Mesodermal cell (in vitro differentiated cells): ENCODE results near the gene TMEM54.

Experiments used
- H3K27ac ChIP-seq: 2 replicates; pipeline ENCODE4 v1.7.0; 2013; ENCODE audit warnings: mild to moderate bottlenecking, low read depth, low read length, moderate library complexity; ENCODE audit not compliant: severe bottlenecking
- H3K36me3 ChIP-seq: 2 replicates; pipeline ENCODE4 v1.7.1; 2013; ENCODE audit warnings: mild to moderate bottlenecking, low read length, moderate library complexity; ENCODE audit not compliant: control insufficient read depth, insufficient read depth
- H3K4me1 ChIP-seq: one replicate; pipeline ENCODE4 v1.7.1; 2013; ENCODE audit warnings: mild to moderate bottlenecking, low read length; ENCODE audit not compliant: insufficient read depth, control insufficient read depth, poor library complexity, severe bottlenecking
- H3K4me3 ChIP-seq: 2 replicates; pipeline ENCODE4 v1.7.0; 2013; ENCODE audit warnings: low read length, control low read depth, mild to moderate bottlenecking; ENCODE audit not compliant: insufficient read depth, poor library complexity, severe bottlenecking; ENCODE audit errors: extremely low read depth
- H3K9me3 ChIP-seq: 2 replicates; pipeline ENCODE4 v1.7.1; 2013; ENCODE audit warnings: mild to moderate bottlenecking, low read length, moderate library complexity; ENCODE audit not compliant: control insufficient read depth
- WGBS, 2 experiments: methylation state at CpG; one replicate each; pipeline ENCODE4 v1.1.5; 2013; ENCODE audit warnings: missing lambda C conversion rate in 2 of 2; ENCODE audit not compliant: insufficient coverage in 2 of 2; 5-methylcytosine and 5-hydroxymethylcytosine counted together

Gene TMEM54

GRCh38 chr1:32894681-32895080 is 6.5 kb downstream of the TMEM54 start:
- Histone ChIP-seq H3K4me3 (no peak overlapping the region), H3K9me3 (no peaks in the 10 kb centered on the region), H3K4me1 (peaks cover 7% of the 10 kb centered on the region), H3K36me3 (no peaks in the 10 kb centered on the region), H3K27ac (no peak overlapping the region)
- WGBS, 2 experiments = 77 to 84% methylated on average over 3 to 5 of the region's 6 CpGs

- Histone ChIP-seq H3K36me3 (no peaks in the 10 kb centered on the region), H3K9me3 (no peaks in the 10 kb centered on the region), H3K4me1 (peaks cover 7% of the 10 kb centered on the region), H3K4me3 (peak overlapping the region; percentile 47), H3K27ac (no peak overlapping the region)
- WGBS, 2 experiments = 52 to 80% methylated on average over 2 to 4 of the region's 8 CpGs
Measured at GRCh38 chr1:32894019-32894600, 7.1 kb downstream of the TMEM54 start.

DNA sequence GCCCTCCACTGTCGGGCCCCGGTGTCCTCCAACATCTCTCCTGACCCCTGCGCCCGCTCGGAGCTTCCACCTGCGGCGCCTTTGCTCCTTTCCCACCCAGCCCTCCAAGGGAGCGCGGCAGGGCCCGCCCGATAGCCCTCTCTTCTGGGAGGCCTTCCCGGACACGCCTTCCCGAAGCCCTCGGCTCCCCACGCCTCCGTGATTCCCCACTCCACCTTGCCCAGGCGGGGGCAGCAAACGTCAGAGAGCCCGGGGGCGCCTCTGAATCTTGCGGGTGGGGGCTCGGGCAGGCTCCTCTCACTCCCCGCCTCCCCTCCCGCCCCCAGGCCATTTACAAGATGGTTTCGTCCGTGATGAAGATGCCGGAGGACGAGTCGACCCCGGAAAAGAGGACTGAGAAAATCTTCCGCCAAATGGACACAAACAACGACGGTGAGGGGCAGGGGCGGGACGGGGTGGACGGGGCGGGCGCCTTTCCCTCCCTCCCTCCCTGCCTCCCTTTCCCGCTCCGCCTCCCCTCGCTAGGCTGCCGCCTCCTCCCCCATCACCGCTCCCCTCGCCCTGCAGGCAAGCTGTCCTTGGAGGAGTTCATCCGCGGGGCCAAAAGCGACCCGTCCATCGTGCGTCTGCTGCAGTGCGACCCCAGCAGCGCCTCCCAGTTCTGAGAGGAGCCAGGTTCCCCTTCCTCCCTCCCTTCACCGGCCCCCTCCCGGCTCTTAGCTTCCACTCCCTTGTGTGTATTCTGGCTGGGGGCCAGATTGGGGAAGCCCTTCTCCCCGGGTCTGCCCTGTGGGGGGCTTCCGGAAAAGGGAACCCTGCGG is 7.8 kb downstream of the TMEM54 start:
- peak overlapping the region; percentile 5 for H3K27ac ChIP-seq
- peaks cover 7% of the 10 kb centered on the region for H3K4me1 ChIP-seq
- no peaks in the 10 kb centered on the region for H3K36me3 ChIP-seq
- H3K4me3 ChIP-seq = peak overlapping the region; percentile 47
- 3 to 4% methylated on average over 21 to 43 of the region's 58 CpGs for WGBS, 2 experiments
- no peaks in the 10 kb centered on the region for H3K9me3 ChIP-seq

DNA sequence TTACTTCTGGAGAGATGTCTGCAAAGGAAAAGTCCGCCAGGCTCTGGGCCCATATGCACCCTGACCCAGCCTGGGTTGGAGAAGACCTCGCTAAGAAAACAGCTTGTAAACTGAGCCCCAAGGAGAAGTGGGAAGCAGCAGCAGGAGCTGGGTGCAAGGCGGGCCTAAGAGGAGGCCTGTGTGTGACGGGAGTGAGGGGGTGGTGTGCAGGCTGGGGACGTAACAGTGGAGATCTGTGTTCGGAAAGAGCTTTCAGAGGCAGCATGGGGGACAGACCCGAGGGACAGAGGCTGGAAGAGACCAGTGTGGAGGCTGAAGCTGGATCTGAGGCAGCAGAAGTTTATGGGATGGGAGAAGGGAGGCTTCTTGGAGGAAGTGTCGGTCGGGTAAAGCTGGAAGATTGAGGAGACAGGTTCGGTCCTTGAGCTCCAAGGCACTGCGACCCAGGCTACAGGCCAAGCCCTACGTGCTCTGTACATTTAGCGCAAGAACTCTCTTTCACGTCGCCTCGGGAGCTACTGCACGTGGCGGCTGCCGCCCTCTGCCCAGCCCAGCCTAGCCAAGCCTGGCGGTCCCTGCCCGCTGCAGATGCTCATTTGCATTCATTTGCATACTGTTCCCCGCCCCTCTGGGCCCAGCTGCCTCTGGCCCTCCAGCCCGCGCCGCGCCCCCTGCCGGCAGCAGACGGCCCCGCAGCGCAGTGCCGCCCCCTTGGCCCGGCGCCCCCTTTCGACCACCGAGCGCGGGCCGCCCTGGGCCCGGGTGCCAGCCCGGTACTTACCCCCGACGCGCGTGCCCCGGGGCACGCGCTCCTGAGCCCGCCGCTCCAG is 8.6 kb downstream of the TMEM54 start:
- Histone ChIP-seq H3K4me3 (peak overlapping the region; percentile 47), H3K9me3 (no peaks in the 10 kb centered on the region), H3K36me3 (no peaks in the 10 kb centered on the region), H3K4me1 (peaks cover 7% of the 10 kb centered on the region), H3K27ac (no peak overlapping the region)
- WGBS, 2 experiments = 34 to 35% methylated on average over 42 to 43 of the region's 49 CpGs

DNA sequence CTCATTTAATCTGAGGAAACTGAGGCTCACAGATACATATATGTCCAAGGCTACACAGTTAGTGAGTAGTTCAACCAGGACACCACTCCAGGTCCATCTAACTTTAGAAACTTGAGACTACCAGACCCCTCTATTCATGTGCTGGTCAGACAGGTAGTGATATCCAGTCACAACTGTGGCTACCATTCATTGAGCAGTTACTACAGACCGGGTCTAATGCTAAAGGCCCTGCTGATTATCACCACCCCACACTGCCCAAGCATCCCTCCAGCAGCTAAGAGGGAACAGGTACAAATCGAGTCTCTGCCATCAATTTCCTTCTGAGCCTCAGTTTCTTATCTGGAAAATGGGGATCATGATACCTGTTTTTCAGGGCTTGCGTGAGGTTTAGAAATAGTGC is 9.6 kb downstream of the TMEM54 start:
- Histone ChIP-seq H3K27ac (no peak overlapping the region), H3K4me1 (peaks cover 7% of the 10 kb centered on the region), H3K4me3 (no peak overlapping the region), H3K9me3 (no peaks in the 10 kb centered on the region), H3K36me3 (no peaks in the 10 kb centered on the region)
- 94 to 100% methylated on average over 1 to 2 of the region's 3 CpGs for WGBS, 2 experiments

DNA sequence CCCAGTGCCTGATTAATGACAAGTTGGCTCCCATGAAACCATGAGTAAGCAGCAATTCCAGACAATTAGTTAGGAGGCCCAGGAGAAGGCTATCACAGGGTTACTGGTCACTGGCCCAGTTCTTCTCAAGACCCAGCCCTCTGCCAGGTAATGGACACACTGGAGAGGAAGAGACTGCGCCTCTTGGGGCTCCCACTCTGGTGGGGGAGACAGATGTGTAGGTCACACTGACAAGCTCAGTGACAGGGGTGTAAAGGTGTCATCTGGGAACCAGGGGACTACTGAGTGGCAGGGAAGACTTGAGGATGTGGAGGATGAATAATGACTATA is 10.0 kb downstream of the TMEM54 start:
- H3K27ac ChIP-seq = no peak overlapping the region
- H3K4me1 ChIP-seq = peaks cover 7% of the 10 kb centered on the region
- no peaks in the 10 kb centered on the region for H3K9me3 ChIP-seq
- WGBS, 2 experiments = 88 to 100% methylated on average over 1 of the region's 1 CpG
- no peak overlapping the region for H3K4me3 ChIP-seq
- H3K36me3 ChIP-seq = no peaks in the 10 kb centered on the region

GRCh38 chr1:32890516-32891240 is 10.5 kb downstream of the TMEM54 start:
- Histone ChIP-seq H3K9me3 (no peaks in the 10 kb centered on the region), H3K4me1 (peaks cover 7% of the 10 kb centered on the region), H3K27ac (no peak overlapping the region), H3K4me3 (no peak overlapping the region), H3K36me3 (no peaks in the 10 kb centered on the region)
- WGBS, 2 experiments = 85 to 93% methylated on average over 6 to 7 of the region's 7 CpGs

GRCh38 chr1:32889731-32890278 is 11.4 kb downstream of the TMEM54 start:
- Histone ChIP-seq H3K36me3 (no peaks in the 10 kb centered on the region), H3K27ac (no peak overlapping the region), H3K4me3 (no peak overlapping the region), H3K9me3 (no peaks in the 10 kb centered on the region), H3K4me1 (peaks cover 7% of the 10 kb centered on the region)
- whole genome bisulfite sequencing, 2 experiments = 85 to 95% methylated on average over 2 to 3 of the region's 3 CpGs

DNA sequence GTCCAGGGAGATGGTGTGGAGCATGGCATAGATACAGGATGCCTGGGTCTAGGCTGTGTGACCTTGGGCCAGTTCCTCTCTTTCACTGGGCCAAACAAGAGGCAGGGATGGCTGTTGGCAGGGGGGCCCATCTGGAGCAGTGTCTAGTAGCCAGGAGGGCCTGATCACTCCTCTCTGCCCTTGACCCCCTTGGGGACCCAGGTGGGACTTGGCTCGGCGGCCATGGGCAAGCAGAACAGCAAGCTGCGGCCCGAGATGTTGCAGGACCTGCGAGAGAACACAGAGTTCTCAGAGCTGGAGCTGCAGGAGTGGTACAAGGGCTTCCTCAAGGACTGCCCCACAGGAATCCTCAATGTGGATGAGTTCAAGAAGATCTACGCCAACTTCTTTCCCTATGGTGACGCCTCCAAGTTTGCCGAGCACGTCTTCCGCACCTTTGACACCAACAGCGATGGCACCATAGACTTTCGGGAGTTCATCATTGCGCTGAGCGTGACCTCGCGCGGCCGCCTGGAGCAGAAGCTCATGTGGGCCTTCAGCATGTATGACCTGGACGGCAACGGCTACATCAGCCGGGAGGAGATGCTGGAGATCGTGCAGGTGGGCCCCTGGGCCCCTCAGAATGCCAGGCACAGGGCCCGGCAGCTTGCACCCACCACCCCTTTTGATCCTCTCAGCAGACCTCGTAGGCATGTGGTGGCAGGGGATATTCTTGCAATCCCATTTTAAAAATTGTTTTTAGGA is 12.3 kb downstream of the TMEM54 start:
- no peak overlapping the region for H3K27ac ChIP-seq
- no peak overlapping the region for H3K4me3 ChIP-seq
- H3K36me3 ChIP-seq = no peaks in the 10 kb centered on the region
- H3K4me1 ChIP-seq = peaks cover 4% of the 10 kb centered on the region
- no peaks in the 10 kb centered on the region for H3K9me3 ChIP-seq
- 92 to 95% methylated on average over 21 to 23 of the region's 24 CpGs for WGBS, 2 experiments

DNA sequence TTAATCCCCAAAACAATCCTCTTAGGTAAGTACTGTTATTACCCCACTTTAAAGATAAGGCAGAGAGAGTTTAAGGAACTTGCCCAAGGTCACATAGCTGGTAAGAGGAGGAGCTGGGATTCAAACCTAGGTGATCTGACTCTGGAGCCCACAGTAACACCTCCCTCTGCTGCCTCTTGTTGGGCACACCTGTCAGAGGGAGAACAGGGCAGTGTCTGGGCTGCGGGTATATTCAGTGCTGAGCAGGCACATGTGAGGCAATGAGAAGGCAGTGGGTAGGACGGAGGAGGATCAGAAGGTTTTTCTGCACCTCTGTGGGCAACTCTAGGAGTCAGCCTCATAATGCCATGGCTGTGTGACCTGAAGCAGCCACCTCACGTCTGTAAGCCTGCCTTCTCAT is 13.1 kb downstream of the TMEM54 start:
- Histone ChIP-seq H3K4me1 (no peaks in the 10 kb centered on the region), H3K27ac (no peak overlapping the region), H3K4me3 (no peak overlapping the region), H3K9me3 (no peaks in the 10 kb centered on the region), H3K36me3 (no peaks in the 10 kb centered on the region)
- WGBS, 2 experiments = 77 to 84% methylated on average over 3 of the region's 3 CpGs
